Hematopoietic multipotent progenitor cell treated with erythropoietin and hydrocortisone succinate and interleukin-3 and kit ligand, for 17 days (in vitro differentiated cells): ENCODE measurements around the gene C17orf75.
"Not testable (repeated sequence)": the region's sequence is repeated elsewhere in the genome, so short reads cannot be mapped to it uniquely, and the experiment has no call there.

ENCODE experiments used
- DNase-seq: peaks from one replicate; pipeline ENCODE4 v3.0.0-alpha.2; 2015; ENCODE audit warnings: low spot score

The C17orf75 gene

GRCh38 chr17:32341857-32342602, at the start of gene C17orf75:
Gene C17orf75 (minus strand): TSS chr17:32342173. CDS start chr17:32342139, 34 bp downstream.
- peak; percentile 77 for DNase-seq

- DNase-seq, result no peak
These were observed 46.9 kb upstream of the C17orf75 start for GRCh38 chr17:32388613-32389459.

GRCh38 chr17:32388128-32388527, 46.2 kb upstream of the C17orf75 start:
- DNase-seq, result not testable (repeated sequence)

GRCh38 chr17:32386844-32387243, 44.9 kb upstream of the C17orf75 start:
- no peak for DNase-seq

- no peak for DNase-seq
These were observed 44.0 kb upstream of the C17orf75 start for GRCh38 chr17:32385971-32386370.

- DNase-seq, result no peak
These were observed 43.1 kb upstream of the C17orf75 start for GRCh38 chr17:32385121-32385520.

GRCh38 chr17:32383926-32384434, 42.0 kb upstream of the C17orf75 start:
- DNase-seq, result no peak

- DNase-seq, result no peak
These were observed 40.7 kb upstream of the C17orf75 start for GRCh38 chr17:32382526-32383223.

- DNase-seq, result no peak
These were observed 28.5 kb upstream of the C17orf75 start for GRCh38 chr17:32370426-32370825.

GRCh38 chr17:32361270-32361669, 19.3 kb upstream of the C17orf75 start:
- DNase-seq, result no peak

GRCh38 chr17:32357615-32358014, 15.6 kb upstream of the C17orf75 start:
- no peak for DNase-seq

GRCh38 chr17:32356750-32357149, 14.8 kb upstream of the C17orf75 start:
- DNase-seq, result no peak

- no peak for DNase-seq
These were observed 14.4 kb upstream of the C17orf75 start for GRCh38 chr17:32356378-32356743.

- peak; percentile 34 for DNase-seq
These were observed 13.8 kb upstream of the C17orf75 start for GRCh38 chr17:32355649-32356377.

GRCh38 chr17:32352734-32353133, 10.8 kb upstream of the C17orf75 start:
- DNase-seq, result not testable (repeated sequence)

GRCh38 chr17:32350666-32351418, 8.9 kb upstream of the C17orf75 start:
- peak; percentile 77 for DNase-seq

GRCh38 chr17:32349854-32350665, 8.1 kb upstream of the C17orf75 start, which contains the start of gene ZNF207:
Gene ZNF207 (plus strand): TSS chr17:32350157. CDS start chr17:32350286, 129 bp downstream.
- peak; percentile 98 for DNase-seq

GRCh38 chr17:32349503-32349853, 7.5 kb upstream of the C17orf75 start:
- DNase-seq, result no peak

GRCh38 chr17:32348483-32348800, 6.5 kb upstream of the C17orf75 start:
- peak; percentile 63 for DNase-seq

GRCh38 chr17:32345951-32346600, 4.1 kb upstream of the C17orf75 start:
- DNase-seq, result peak; percentile 47
